Keratinocyte (primary cell): ENCODE measurements around the gene GPBP1.

Experiments used
- EZH2 ChIP-seq: IDR thresholded peaks from one replicate; pipeline ENCODE4 v1.6.1; 2012; ENCODE audit warnings: inconsistent platforms, mild to moderate bottlenecking, low read length, moderate library complexity
- TF ChIP-seq, protein P1 (sequence below), 3 experiments: IDR thresholded peaks in 1 of 3; conservative IDR thresholded peaks in 1 of 3; optimal IDR thresholded peaks in 1 of 3; 2 replicates in 2 of 3; 3 replicates in 1 of 3; pipeline versions ENCODE3 to v1.5.1; 2011; ENCODE audit warnings: low read length in 3 of 3, mild to moderate bottlenecking in 3 of 3, moderate library complexity in 2 of 3, control low read depth in 1 of 3, inconsistent platforms in 1 of 3; ENCODE audit not compliant: insufficient read depth in 2 of 3; ENCODE audit errors: extremely low read depth in 1 of 3

DNA sequence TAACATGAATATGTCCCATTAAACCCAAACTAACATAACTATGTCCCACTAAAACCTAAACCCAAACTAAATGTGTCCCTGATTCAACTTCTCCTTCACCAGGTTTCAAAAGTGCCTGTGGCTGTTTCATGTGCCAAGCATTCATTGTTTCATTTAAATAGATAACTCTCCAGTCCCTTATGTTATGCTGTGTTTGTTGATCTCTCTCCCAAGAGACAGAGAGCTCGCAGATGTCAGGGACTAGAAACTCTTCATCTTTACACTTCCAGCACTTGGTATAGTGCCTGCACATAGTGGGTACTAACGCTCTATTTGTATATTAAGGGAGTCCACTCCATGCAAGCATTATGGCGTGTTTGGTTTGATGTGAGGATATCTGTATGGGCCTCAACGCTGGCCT lies 118.0 kb downstream of the GPBP1 start:
- TF ChIP-seq, protein P1, sequence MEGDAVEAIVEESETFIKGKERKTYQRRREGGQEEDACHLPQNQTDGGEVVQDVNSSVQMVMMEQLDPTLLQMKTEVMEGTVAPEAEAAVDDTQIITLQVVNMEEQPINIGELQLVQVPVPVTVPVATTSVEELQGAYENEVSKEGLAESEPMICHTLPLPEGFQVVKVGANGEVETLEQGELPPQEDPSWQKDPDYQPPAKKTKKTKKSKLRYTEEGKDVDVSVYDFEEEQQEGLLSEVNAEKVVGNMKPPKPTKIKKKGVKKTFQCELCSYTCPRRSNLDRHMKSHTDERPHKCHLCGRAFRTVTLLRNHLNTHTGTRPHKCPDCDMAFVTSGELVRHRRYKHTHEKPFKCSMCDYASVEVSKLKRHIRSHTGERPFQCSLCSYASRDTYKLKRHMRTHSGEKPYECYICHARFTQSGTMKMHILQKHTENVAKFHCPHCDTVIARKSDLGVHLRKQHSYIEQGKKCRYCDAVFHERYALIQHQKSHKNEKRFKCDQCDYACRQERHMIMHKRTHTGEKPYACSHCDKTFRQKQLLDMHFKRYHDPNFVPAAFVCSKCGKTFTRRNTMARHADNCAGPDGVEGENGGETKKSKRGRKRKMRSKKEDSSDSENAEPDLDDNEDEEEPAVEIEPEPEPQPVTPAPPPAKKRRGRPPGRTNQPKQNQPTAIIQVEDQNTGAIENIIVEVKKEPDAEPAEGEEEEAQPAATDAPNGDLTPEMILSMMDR (optimal IDR thresholded peaks at IDR 0.05 in 1 of 3, IDR thresholded peaks at IDR 0.05 in 1 of 3, conservative IDR thresholded peaks at IDR 0.05 in 1 of 3; ENCODE audit: extremely low read depth in 1 of 3, insufficient read depth in 2 of 3, low read length in 3 of 3) = no peak
- TF ChIP-seq EZH2 = no peak
